ENCODE results near the gene IREB2.

Gene IREB2

GRCh38 chr15:78396976-78397375, 41.0 kb upstream of the IREB2 start:
- no peak for TF ChIP-seq EZH2phosphoT487 (conservative IDR thresholded peaks at IDR 0.05; ENCODE audit: low read length)
- TF ChIP-seq, protein P1, sequence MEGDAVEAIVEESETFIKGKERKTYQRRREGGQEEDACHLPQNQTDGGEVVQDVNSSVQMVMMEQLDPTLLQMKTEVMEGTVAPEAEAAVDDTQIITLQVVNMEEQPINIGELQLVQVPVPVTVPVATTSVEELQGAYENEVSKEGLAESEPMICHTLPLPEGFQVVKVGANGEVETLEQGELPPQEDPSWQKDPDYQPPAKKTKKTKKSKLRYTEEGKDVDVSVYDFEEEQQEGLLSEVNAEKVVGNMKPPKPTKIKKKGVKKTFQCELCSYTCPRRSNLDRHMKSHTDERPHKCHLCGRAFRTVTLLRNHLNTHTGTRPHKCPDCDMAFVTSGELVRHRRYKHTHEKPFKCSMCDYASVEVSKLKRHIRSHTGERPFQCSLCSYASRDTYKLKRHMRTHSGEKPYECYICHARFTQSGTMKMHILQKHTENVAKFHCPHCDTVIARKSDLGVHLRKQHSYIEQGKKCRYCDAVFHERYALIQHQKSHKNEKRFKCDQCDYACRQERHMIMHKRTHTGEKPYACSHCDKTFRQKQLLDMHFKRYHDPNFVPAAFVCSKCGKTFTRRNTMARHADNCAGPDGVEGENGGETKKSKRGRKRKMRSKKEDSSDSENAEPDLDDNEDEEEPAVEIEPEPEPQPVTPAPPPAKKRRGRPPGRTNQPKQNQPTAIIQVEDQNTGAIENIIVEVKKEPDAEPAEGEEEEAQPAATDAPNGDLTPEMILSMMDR (IDR thresholded peaks at IDR 0.05; ENCODE audit: insufficient read depth, low read length, poor library complexity, severe bottlenecking), result peak; percentile 17
- no peaks in the 10 kb centered on the region for H3K79me2 ChIP-seq (ENCODE audit: insufficient read depth, low read length)
- no peaks in the 10 kb centered on the region for H3K36me3 ChIP-seq (ENCODE audit: low read length)
- no peak overlapping the region for H3K9ac ChIP-seq (ENCODE audit: low read length)
- no peak overlapping the region for H3K4me3 ChIP-seq (ENCODE audit: insufficient read depth, low read length, poor library complexity, severe bottlenecking)
- no peaks in the 10 kb centered on the region for H3K27me3 ChIP-seq (ENCODE audit: low read length)
- H3K27ac ChIP-seq (ENCODE audit: low read depth, low read length), result no peak overlapping the region
- H3F3A ChIP-seq (ENCODE audit: insufficient read depth), result no peaks in the 10 kb centered on the region
- H2AFZ ChIP-seq (ENCODE audit: low read depth, low read length, severe bottlenecking), result no peak overlapping the region
- no peak overlapping the region for H3K4me2 ChIP-seq (ENCODE audit: low read depth, low read length, poor library complexity, severe bottlenecking)
- H3K9me3 ChIP-seq (ENCODE audit: insufficient read depth, low read length), result no peaks in the 10 kb centered on the region
- H4K20me1 ChIP-seq (ENCODE audit: low read depth, low read length), result no peaks in the 10 kb centered on the region
- H3K9me2 ChIP-seq (replicated peaks; ENCODE audit: insufficient read depth, low read length), result no peaks in the 10 kb centered on the region

GRCh38 chr15:78397382-78397781, 40.6 kb upstream of the IREB2 start:
- H3K27ac ChIP-seq (ENCODE audit: low read depth, low read length), result no peak overlapping the region
- H3K4me2 ChIP-seq (ENCODE audit: low read depth, low read length, poor library complexity, severe bottlenecking), result no peak overlapping the region
- no peaks in the 10 kb centered on the region for H4K20me1 ChIP-seq (ENCODE audit: low read depth, low read length)
- H3K4me3 ChIP-seq (ENCODE audit: insufficient read depth, low read length, poor library complexity, severe bottlenecking), result no peak overlapping the region
- no peaks in the 10 kb centered on the region for H3K27me3 ChIP-seq (ENCODE audit: low read length)
- H3K36me3 ChIP-seq (ENCODE audit: low read length), result no peaks in the 10 kb centered on the region
- H3K79me2 ChIP-seq (ENCODE audit: insufficient read depth, low read length), result no peaks in the 10 kb centered on the region
- no peak overlapping the region for H3K9ac ChIP-seq (ENCODE audit: low read length)
- H2AFZ ChIP-seq (ENCODE audit: low read depth, low read length, severe bottlenecking), result no peak overlapping the region
- H3K9me3 ChIP-seq (ENCODE audit: insufficient read depth, low read length), result no peaks in the 10 kb centered on the region
- no peaks in the 10 kb centered on the region for H3K9me2 ChIP-seq (replicated peaks; ENCODE audit: insufficient read depth, low read length)
- TF ChIP-seq, protein P1 (IDR thresholded peaks at IDR 0.05; ENCODE audit: insufficient read depth, low read length, poor library complexity, severe bottlenecking), result no peak
- TF ChIP-seq EZH2phosphoT487 (conservative IDR thresholded peaks at IDR 0.05; ENCODE audit: low read length), result no peak
- no peaks in the 10 kb centered on the region for H3F3A ChIP-seq (ENCODE audit: insufficient read depth)

DNA sequence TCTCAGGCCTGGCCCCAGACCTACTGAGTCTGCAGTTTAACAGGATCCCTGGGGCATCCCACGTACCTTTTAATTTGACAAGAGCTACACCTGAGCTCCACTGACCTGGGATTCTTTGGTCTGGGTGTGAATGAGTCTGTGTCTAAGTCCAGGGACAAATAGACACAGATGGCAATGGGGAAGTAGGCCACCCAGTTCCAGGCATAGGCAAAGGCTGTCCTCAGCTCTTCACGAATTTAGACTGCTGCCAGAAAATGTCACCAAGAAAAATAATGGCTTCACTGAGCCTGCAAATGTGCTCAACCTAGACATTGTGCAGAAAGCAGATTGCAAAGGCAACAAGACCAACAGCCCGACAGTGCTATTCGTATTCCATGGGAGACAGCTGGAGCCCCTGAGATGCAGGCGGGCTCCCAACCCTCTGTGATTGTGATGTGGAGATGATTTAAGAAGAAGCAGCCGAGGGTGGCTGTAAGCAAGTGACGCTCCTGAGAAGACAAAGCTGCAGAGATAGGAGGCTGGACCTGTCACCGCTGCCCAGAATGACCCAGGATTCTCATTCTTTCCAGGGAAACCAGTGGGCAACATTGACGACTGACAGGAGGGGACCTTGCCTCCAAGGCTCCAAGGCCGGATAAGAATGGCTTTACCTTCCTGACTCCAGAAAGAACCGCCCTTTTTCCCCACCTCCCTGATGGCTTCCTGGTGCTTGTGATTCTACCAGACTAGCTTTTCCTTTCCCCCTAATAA, 39.8 kb upstream of the IREB2 start:
- Histone ChIP-seq H4K20me1 (ENCODE audit: low read depth, low read length) (no peaks in the 10 kb centered on the region), H3K9me2 (replicated peaks; ENCODE audit: insufficient read depth, low read length) (no peaks in the 10 kb centered on the region), H3K4me2 (ENCODE audit: low read depth, low read length, poor library complexity, severe bottlenecking) (no peak overlapping the region), H3K9me3 (ENCODE audit: insufficient read depth, low read length) (no peaks in the 10 kb centered on the region), H3K27me3 (ENCODE audit: low read length) (no peaks in the 10 kb centered on the region), H3K36me3 (ENCODE audit: low read length) (no peaks in the 10 kb centered on the region), H3F3A (ENCODE audit: insufficient read depth) (no peaks in the 10 kb centered on the region), H3K27ac (ENCODE audit: low read depth, low read length) (no peak overlapping the region), H3K4me3 (ENCODE audit: insufficient read depth, low read length, poor library complexity, severe bottlenecking) (no peak overlapping the region), H2AFZ (ENCODE audit: low read depth, low read length, severe bottlenecking) (no peak overlapping the region), H3K9ac (ENCODE audit: low read length) (no peak overlapping the region), H3K79me2 (ENCODE audit: insufficient read depth, low read length) (no peaks in the 10 kb centered on the region)
- TF ChIP-seq EZH2phosphoT487 (conservative IDR thresholded peaks at IDR 0.05; ENCODE audit: low read length), result no peak
- TF ChIP-seq, protein P1 (IDR thresholded peaks at IDR 0.05; ENCODE audit: insufficient read depth, low read length, poor library complexity, severe bottlenecking), result no peak

Measured in SU-DHL-6 (cell line).